Hepatic stellate cell (primary cell): Measurements from ENCODE around the gene ART4.

Experiments used
- DNase-seq: peaks from one replicate; pipeline ENCODE4 v3.0.0; 2011; ENCODE audit warnings: low spot score

The ART4 gene

DNA sequence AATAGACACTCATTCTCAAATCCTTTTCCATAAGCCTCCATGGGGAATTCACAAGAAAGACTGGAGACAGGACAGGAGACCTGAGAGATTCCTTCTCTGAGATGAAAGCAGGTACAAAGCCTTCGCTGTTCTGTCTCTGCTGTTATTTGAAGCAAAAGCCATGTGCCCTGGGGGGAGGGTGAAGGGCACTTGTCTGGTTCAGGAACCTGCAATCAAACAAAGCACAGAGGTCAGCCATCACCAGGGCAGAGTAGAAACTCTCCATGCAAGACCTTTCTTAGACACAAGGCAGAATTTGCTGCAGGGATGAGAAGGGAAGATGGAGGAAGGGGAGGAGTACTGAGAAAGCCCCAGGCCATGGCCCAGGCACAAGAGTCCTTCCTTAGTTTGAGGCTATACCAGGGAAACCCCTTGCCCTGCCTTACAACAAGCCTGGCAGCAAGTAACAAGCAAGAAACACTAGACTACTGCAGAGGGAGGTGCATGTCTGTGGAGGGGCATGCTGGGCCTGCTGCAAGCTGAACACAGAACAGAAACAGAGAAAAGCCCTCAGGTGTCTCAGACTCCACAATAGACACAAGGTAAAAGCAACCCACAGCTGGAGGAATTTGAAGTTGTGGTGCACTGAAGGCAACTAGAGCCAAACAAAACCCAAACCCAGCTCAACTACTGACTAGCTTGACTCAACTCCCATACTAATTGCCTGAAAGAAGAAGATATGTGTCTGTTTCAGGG lies 7.8 kb upstream of the ART4 start:
- no peak for DNase-seq

DNA sequence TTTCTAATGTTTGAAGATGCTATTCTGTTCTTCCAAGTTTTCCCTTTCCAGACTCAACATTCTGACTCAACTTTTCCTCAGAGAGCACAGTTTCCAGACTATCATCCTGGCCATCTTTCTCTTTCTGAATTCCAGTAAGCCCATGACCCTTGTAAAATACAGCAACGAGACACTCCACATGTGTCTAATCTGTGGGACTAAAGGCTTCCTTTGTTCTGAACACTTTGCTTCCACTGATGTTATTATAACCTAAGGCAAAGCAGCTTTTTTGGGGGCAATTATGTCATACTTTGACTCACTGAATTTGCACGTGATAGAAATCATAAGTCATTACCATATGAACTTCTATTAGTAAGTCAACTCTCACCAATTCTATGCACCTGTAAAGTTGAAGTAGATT lies 6.3 kb upstream of the ART4 start:
- DNase-seq = no peak

DNA sequence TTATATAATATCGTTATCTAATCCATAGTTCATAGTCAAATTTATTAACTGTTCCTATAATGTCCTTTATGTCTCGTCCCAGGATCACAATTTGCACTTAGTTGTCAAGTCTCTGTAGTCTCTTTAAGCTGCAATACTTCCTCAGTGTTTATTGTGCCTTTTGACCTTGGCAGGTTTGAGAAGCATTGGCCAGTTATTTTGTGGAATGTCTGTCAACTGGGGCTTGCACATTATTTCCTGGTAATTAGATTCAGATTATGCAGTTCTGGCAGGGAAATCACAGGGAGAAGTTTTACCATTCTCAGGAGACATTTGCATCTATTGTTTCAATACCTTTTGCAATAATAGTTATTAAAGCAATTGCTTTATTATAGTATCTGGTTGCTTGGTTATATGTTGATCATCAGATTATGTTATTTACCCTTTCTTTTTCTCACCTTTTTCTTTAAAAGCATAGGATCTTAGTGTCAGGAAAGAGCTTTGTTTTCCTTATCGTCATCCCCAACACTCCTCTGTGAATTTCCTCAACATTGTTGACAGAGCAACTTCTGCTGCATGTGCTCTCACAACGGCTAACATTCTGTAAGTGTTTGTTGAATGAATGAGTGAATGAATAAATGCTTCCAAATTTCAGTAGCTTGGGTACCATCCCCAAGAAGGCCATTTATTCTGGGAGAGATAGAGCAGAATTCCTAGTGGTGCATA lies 3.7 kb upstream of the ART4 start:
- no peak for DNase-seq

DNA sequence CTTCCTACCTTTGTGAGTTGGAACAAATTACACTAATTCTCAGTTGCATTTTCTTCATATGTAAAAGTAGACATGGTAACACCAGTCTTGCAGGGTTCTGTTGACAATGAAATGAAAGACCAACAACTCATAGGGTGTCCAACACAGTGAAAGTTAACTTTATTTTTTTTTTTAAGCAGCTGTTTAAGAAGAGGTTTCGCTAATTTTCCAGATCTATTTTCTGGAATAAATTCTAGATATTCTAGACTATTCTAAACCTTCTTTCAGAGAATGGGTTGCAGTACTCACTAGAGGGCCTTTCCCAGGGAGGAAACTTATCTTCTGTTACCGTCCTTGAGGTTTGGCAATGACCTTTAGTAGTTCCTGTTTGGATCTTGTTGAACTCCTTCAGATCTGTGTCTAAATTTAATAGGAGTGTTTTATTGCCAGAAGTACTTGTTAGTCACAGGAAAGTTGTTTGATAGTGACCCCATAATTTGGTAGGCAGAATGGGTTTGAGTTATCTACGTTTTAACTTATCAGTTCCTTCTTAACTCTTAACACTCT lies 2.8 kb upstream of the ART4 start:
- no peak for DNase-seq

DNA sequence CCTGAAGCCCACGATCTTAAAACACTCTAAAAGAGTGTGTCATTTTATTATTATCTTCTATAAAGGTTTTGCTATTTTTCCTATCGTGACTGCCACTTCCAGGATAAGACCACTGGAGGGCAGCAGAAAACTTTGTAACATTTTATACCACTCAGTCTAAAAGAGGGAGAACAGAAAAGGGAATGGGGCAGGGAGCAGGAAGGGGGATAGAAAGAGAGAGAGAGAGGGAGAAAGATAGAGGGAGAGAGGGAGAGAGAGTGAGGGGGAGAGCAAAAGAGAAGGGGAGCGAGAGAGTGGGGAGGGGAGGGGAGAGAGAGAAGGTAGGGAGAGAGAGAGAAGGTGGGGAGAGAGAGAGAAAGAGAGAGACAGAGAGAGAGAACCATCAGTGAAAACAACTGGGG lies 2.0 kb upstream of the ART4 start:
- peak; percentile 44 for DNase-seq

DNA sequence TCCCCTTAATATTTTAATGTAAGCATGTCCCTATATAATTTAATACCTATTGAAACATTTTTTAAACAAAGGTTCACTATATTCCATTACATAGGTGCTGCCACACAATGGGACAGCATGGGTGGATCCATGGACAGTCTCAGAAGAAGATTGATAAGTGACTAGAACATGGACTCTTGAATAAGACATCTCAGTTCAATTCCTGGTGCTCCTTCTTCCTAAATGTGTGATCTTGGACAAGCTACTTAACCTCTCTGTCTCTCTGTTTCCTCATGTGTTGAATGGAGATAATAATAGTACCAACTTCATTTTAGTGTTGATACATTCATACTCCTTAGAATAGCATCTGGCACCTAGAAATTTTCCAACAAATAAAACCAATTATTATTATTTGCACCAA lies 1.1 kb upstream of the ART4 start:
- DNase-seq = no peak

DNA sequence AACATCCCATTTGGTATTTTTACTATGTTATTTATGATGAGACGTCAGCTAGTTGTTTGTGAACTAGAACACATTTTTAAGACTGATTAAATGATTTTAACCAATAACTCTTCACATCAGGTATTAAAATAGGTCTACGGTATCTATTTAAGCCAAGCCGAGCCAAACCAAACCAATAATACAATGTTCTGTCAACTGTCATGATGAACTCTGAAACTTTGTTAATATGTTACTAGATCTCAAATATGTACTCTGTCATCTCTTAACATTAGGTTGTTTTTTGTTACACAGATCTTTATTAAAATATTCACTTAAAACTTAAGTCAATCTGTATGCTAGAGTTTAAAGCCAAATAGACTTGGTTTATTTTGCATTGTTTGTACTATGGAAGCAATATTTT lies 1.0 kb downstream of the ART4 start:
- no peak for DNase-seq

DNA sequence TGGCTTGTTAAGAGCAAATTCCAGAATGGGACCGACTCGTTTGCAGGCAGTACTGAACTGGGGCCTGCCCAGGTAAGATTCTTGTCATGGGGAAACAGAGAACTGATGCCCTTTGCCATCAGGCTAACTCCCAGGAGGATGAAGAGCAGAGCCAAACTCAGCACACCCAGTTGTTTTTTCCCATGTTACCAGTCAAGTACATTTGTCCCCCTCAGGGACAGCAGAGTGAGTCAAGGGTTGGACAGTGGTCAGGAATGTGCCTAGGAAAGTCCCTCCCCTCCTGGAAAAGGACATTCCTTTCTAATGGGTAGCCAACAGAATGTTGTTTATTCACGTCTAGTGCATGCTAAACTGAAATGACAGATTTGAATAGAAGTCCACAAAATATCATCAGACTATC lies 1.6 kb downstream of the ART4 start:
- DNase-seq = peak; percentile 55

DNA sequence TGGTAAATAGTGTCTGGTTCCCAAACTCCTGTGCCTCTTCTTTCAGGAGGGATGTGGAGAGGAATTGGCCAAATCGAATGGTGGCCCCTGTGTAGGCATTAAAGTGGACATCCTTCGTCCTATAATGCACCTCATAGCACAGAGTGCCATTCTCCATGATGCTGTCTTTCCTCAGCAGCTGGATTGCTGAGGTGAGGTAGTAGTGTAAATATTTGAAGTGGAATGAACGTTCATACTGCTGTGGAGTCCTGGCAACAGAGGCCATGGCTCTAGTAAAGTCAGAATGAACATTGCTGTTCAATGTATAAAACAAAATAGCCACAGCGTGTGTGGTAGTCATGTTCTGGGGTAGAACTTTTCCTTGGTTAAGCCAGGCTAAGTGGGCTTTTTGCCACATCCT lies 2.7 kb downstream of the ART4 start:
- DNase-seq = no peak

DNA sequence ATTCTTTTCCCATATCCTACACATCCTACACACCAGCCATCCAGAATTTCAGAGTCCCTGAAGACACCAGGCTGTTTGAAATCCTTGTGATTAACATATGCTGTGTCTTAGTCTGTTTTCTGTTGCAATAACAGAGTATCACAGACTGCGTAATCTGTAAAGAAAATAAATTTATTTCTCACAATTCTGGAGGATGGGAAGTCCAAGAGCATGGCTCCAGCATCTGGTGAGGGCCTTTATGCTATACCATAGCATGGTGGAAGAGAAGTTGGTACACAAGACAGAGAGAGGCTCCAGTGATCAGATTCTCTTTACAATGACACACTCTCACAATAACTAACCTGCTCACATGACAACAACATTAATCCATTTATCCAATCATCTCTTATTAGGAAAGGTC lies 4.1 kb downstream of the ART4 start:
- DNase-seq = no peak

DNA sequence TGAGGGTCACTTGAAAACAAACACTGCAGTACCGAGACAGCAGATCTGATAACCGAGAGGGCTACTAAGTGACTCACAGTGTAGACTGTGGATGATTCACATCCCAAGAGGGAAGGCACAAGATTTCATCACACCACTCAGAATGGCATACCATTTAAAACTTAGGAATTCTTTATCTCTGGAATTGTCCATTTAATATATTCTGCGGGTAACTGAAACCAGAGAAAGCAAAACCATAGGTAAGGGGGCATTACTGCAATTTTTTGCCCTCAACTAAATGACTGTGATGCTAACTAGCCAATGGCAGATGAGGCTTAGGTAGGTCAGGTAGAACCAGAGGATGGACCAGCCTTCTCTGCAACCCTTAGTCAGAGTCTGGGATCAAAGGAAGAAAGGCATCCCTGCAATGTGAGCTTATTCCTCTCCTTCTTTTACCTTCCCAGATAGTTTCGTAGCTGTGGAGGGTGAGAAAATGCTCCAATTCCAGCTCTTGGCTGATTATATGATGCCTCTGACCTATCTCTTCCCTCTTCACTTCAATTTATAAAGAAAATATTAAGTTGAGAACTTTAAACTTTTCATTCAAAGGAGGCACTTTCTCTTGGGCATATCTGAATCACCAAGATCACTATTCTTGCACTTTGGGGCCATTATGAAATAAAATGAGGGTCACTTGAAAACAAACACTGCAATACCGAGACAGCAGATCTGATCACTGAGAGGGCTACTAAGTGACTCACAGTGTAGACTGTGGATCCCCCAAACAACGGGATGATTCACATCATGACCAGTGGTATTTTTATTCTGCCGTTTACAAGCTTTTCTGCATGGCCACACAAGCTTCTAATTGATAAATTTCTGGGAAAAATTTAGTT lies 6.8 kb downstream of the ART4 start:
- peak; percentile 35 for DNase-seq

DNA sequence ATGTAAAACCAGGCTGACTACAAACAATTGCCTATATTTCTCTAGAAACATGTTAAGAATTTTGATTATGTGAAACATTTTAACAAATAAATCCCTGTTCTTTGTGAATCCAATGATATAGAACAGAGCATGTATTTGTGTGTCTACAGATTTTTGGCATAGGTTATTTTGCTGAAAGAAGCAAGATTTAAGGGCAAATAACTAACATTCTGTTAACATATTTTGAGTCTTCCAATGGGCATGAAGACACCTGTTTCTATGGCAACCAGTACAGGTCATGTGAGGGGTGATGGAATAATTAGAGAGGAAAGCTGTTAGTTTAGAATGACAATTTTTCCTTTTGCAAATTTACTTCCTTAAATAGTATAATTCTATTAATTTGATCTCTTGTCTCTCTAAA lies 8.8 kb downstream of the ART4 start:
- no peak for DNase-seq

DNA sequence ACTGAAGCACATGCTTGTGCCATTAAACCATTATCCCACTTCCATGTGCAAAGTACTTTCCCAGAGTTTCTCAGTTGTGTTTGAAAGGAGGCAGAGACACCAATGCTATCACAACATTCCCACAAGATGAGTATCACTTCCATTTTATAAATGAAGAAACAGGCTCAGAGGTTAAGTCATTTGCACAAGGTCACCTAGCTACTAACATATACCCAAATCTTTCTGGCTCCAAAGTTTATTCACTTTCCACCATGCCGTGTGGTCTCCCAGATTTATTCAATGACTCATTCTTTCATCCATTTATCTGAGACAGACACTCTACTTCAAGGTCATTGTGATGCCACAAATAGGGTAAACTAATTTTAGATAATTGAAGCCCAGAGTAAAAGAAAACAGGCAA lies 9.4 kb downstream of the ART4 start:
- no peak for DNase-seq

DNA sequence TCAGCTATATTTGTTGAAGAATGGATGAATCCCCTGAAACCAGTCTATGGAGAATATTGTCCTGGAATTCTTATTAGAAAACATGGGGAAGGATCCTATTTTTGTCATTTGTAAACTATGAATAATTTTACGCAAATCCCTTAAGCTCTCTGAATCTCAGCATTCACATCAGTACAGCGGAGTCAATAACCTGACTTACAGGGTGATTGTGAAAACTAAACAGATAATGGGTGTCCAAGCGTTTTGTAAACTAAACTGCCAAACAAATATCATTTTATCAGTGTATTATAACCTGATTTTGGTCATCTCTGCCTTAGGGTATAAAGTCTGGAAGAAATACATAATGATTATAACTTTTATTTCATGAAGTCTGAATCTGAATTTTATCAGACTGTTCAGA lies 10.0 kb downstream of the ART4 start:
- DNase-seq = no peak

DNA sequence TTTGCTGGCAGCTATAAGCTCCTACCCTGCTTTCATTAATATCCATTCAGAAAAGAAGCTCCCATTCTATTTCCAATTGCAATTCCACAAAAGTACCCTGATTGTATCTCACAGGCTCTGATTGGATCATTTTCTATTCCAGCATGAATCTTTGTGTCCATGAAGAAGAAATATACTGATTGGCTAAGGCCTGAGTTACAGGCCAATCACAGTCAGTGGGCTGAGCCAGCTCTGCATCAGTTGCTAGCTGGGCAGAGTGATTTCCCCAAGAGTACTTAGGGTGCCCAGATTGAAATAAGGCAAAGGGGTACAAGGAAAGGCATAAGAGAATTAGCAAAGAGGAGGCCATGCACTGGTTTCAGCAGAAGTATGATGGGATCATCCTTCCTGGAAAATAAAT lies 14.4 kb downstream of the ART4 start:
- DNase-seq = peak; percentile 22

DNA sequence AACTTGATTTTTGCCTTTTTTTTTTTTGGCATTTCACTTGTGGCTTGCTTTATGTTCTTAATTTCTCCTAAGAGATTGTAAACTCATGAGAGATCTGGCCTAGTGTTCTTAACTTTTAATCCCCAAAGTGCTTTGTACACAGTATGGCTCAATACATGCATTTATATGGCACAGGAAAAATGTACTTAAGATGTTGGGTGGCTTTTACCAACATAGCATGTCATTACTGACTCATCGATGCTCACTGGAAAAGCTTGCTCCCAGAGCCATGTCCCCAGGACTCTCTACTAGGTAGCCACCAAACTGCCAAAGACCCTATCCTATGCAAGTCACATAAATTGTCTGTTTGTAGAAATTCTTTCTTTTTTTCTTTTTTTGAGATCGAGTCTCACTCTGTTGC lies 16.3 kb downstream of the ART4 start:
- DNase-seq = no peak

DNA sequence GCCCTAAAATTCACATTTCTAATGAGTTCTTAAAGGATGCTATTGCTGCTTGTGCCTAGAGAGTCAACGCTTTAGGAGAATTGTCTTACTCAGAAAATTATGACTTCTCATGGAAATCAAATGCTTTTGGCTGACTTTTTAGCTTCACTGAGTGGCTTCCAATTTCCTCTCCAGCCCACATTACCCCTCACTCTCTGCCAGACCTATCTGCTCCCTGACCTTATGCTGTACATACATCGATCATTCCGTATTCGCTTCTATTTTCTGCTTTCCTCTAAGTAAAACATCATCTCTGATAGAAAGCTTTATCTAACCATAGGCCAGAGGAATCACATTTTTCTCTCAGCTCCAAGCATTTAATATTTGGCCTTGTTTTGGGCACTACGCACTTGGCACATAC lies 16.8 kb downstream of the ART4 start:
- DNase-seq = no peak

DNA sequence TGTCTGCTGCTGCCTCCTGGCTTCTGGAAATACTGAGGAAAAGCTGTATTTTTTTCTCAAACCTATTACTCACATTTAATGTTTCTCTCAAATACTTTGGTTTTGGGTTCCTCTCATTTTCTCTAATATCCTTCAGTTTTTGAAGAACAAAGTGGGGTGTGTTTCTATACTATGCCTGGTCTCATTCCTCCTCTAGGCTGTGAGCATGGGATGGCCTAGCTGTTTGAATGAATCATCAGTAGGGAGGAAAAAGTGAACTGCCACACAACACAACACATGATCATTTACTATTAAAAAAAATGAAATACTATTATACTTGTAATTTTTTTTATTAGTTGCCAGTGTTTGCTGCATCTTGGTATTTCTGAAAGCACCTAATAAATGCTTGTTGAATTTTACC lies 18.1 kb downstream of the ART4 start:
- DNase-seq = no peak

DNA sequence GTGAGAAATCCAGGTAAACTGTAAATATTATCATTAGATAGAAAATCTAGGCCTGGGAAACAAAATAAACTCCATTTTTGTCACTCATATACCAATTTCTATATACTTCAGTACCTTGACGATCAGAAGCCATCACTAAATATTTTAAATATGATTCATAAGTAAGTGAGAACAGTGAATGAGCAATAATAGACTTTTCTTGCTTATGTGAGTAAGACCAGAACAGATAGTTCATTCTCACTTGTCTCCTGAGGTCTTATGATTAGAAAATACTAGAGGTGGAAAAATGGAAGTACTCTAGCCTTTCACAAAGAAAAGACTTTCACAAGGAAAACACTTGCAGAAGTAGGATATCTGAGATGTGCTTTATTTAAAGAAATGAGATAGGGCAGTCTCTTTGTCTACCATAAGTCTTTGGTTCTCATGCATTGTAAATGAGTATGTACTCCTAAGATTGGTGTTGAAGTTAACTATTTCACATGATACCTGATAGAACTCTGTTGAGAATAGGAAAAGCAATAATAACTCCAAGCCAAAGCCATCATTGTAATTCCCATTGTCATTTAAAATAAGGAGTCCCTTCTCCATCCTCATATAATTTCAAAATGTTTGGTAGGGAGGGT lies 19.2 kb downstream of the ART4 start:
- DNase-seq = no peak

DNA sequence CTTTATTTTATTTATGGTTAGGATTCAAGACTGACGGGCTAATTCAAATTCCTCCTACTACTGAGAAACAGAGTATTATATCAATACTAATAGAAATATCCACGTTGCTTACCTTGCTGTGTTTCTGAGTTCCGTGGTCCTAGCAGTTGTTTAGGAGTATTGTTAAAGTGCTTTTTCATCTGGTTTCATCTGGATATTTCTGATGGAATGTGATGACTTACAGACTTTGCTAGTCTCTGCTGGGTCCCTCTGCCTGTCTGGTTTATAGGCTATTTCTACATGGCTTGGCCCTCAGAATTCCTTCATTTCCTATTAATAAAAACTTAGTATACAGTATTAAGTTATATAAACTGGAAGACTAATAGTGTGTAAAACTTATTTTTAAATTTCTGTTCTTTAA lies 29.3 kb downstream of the ART4 start, which contains the start of gene SMCO3:
TSS of gene SMCO3 (minus strand) at position 169 of the 400 bp plus-strand sequence. CDS start 7,502 bp downstream, outside the sequence.
- no peak for DNase-seq

DNA sequence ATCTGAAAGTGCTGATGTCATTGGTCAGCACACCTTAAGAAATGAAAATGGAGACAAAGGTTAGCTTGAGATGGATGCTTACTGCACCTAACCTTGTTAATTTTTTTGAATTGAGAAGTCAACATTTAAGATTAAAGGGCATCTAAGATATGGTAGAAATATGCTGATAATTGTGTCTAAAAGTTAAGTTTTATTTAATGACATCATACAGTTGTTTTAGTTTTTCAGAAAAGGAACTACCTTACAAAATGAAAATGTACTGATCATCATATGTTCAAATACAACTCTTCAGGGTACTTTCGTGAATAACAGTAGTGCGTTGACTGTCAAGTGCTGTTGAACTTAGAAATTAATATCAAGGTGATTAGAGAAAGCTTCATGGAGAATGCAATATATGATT lies 31.8 kb downstream of the ART4 start:
- no peak for DNase-seq

DNA sequence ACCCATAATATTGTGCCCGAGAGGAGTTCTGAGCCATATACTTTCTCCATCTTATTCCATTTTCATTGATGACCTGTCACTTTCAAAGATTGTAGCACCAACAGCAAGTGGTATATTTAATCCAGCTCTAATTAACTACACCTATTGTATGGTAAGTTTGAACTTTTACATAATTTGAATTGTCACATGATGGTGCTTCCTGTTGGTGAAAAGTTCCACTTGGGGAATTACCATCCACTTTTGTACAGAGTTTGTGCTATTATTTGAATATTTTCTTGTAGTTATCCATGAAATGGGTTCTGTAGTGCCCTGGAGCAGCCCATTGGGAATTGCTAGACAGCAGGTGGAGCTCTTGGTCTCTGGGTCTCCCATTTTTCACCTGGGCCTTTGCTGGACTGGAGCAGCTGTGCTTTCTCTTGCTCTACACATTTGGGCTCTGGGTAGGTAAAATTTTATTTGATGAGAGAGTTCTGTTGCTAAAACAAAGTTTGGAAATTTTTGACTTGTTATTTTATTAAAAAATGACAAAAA lies 32.3 kb downstream of the ART4 start:
- DNase-seq = no peak
